Lower leg skin (tissue), 4 donors: Measurements from ENCODE around the gene ABCG5. TPM values are rescaled to one million over a fixed set of nuclear protein-coding genes. Genes with fewer than 3 reads are reported as not detected.

Source experiments
- DNase-seq, 2 donors: peaks; one replicate each; pipeline ENCODE4 v3.0.0-alpha.2; 2019; ENCODE audit warnings: low spot score in 2 of 2
- H3K4me3 ChIP-seq: fragments of 200-600 bp; sonication (generic); 2 replicates; pipeline ENCODE4 v1.5.1; 2017; ENCODE audit warnings: mild to moderate bottlenecking, low read depth; ENCODE audit not compliant: poor library complexity, severe bottlenecking
- POLR2A ChIP-seq, 2 donors: fragments of 450-650 bp; IDR thresholded peaks; one replicate each; pipeline ENCODE4 v1.6.1; 2016 to 2017; ENCODE audit warnings: antibody characterized with exemption in 2 of 2, mild to moderate bottlenecking in 1 of 2, moderate library complexity in 1 of 2
- WGBS, 2 donors: methylation state at CpG; one replicate each; pipeline ENCODE4 v1.1.5; 2018; 5-methylcytosine and 5-hydroxymethylcytosine counted together
- intact Hi-C: fragments of 100-400 bp; cut with DNase I; formaldehyde crosslinking; loops from one replicate; pipeline ENCODE4 v1.15.0; 2023; ENCODE audit warnings: low total_unique reads
- total RNA-seq, 4 donors: library from RNA; depleted of rRNA; stranded (reverse); fragments of >200 nt; gene quantifications; one replicate each; pipeline ENCODE4 v1.1.0, GENCODE V29; 2016
- TF ChIP-seq, protein P1 (sequence below), 3 donors: fragments of 450-650 bp; IDR thresholded peaks; one replicate each; pipeline ENCODE4 v1.5.1; 2016; ENCODE audit warnings: antibody characterized with exemption in 3 of 3, mild to moderate bottlenecking in 3 of 3, moderate library complexity in 2 of 3

ABCG5 gene
- total RNA-seq, 4 donors from 2014 or later: not detected

DNA sequence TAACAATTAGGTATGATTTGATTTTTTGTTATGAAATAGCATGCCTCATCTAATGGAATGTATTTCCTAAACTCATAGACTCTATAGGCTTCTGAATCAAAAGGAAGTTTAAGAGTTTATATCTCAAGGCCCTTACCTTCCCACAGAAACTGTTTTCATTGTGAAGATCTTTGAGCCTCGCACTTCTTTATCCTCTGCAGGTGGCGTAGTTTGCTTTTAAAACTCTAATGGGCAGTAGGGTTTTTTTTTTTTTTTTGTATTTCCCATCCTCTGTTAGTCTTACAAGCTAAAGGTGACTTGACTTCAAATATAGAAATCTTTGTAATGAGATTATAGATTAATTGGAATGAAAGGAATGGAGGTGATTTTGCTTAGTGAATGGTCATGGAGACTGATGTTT is 36.5 kb downstream of the ABCG5 start:
- WGBS, 2 donors: 93 to 97% methylated on average over 2 of the region's 2 CpGs
- TF ChIP-seq, protein P1, sequence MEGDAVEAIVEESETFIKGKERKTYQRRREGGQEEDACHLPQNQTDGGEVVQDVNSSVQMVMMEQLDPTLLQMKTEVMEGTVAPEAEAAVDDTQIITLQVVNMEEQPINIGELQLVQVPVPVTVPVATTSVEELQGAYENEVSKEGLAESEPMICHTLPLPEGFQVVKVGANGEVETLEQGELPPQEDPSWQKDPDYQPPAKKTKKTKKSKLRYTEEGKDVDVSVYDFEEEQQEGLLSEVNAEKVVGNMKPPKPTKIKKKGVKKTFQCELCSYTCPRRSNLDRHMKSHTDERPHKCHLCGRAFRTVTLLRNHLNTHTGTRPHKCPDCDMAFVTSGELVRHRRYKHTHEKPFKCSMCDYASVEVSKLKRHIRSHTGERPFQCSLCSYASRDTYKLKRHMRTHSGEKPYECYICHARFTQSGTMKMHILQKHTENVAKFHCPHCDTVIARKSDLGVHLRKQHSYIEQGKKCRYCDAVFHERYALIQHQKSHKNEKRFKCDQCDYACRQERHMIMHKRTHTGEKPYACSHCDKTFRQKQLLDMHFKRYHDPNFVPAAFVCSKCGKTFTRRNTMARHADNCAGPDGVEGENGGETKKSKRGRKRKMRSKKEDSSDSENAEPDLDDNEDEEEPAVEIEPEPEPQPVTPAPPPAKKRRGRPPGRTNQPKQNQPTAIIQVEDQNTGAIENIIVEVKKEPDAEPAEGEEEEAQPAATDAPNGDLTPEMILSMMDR (IDR thresholded peaks at IDR 0.05): no peak
- TF ChIP-seq POLR2A (IDR thresholded peaks at IDR 0.05): no peak

DNA sequence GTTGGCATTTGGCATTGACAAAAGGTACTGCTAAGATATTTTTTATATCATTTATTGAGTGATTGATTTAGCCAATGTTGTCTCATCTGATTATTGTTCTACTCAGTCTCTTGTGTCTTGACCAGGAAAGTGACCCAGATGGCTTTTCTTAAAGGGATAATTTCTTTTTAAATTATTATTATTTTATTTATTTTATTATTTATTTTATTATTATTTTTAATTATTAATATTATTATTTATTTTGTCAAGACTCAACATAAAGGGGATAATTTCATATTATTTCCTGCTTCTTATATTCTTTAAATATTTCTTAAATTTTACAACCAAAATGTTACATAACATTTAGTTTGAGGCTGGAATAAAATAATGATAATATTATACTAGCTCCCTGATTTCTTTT is 37.7 kb downstream of the ABCG5 start:
- DNase-seq: no peak
- intact Hi-C loops: no loop called here
- no peak overlapping the region for H3K4me3 ChIP-seq
- TF ChIP-seq, protein P1 (IDR thresholded peaks at IDR 0.05): no peak
- TF ChIP-seq POLR2A (IDR thresholded peaks at IDR 0.05): no peak

More for the DNA sequence above, 36.5 kb downstream of the ABCG5 start:
- intact Hi-C loops: no loop called here
- no peak overlapping the region for H3K4me3 ChIP-seq
- no peak for DNase-seq

DNA sequence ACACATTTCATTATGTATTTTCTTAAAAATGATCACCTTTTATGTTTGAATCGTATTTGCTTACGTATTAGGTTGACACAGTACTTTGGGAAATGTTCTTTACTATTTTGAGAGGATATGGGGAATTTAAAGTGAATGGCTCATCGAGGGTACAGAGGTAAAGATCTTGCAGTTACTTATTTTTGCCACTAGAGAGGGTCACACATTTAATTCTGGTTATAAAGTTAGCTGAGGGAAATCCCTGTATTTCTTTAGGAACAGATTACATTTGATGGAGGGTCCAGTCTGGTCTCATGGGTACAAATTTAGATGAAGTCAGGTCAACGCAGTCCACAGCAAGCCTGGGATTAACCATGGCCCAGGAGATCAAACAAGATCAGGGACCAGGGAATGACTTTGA is 40.3 kb downstream of the ABCG5 start:
- TF ChIP-seq, protein P1 (IDR thresholded peaks at IDR 0.05): no peak
- no peak for TF ChIP-seq POLR2A (IDR thresholded peaks at IDR 0.05)
- intact Hi-C loops: no loop called here
- H3K4me3 ChIP-seq: no peak overlapping the region
- no peak for DNase-seq
- WGBS, 2 donors: 80 to 90% methylated on average over 4 of the region's 4 CpGs

DNA sequence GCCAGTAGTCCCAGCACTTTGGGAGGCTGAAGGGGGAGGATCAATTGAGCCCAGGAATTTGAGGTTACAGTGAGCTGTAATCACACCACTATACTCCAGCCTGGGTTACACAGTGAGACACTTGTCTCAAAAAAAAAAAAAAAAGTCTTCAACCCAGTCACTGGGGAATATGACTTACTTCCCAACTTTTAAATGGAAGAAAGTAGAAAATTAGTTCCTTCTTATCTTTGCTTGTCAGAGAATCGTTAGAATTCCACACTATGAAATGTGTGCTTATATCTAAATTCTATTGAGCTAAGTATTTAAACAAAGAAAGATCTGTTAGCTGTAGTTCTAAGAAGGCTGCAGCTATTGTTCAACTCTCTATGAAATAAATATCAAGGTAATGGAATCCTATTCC is 42.4 kb downstream of the ABCG5 start:
- intact Hi-C loops: no loop called here
- WGBS, 2 donors: 79 to 82% methylated on average over 1 of the region's 1 CpG
- H3K4me3 ChIP-seq: no peak overlapping the region
- TF ChIP-seq POLR2A (IDR thresholded peaks at IDR 0.05): no peak
- TF ChIP-seq, protein P1 (IDR thresholded peaks at IDR 0.05): no peak
- DNase-seq: no peak

DNA sequence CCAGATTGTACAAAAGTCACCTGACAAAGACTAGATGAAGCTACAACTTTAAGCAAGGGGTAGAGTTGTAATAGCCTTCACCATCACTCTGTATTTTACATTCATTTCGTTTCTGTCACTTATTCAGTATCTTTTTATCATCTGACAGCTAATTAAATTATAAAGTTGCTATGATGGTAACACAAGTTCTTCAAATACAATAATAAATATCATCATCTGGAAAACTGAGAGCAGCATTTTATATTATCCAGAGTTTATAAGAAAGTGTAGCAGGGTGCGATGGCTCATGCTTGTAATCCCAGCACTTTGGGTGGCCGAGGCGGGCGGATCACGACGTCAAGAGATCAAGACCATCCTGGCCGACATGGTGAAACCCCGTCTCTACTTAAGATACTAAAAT is 43.7 kb downstream of the ABCG5 start:
- no peak for DNase-seq
- TF ChIP-seq, protein P1 (IDR thresholded peaks at IDR 0.05): no peak
- no peak for TF ChIP-seq POLR2A (IDR thresholded peaks at IDR 0.05)
- no peak overlapping the region for H3K4me3 ChIP-seq
- intact Hi-C loops: no loop called here
- 93 to 94% methylated on average over 9 of the region's 9 CpGs for WGBS, 2 donors

DNA sequence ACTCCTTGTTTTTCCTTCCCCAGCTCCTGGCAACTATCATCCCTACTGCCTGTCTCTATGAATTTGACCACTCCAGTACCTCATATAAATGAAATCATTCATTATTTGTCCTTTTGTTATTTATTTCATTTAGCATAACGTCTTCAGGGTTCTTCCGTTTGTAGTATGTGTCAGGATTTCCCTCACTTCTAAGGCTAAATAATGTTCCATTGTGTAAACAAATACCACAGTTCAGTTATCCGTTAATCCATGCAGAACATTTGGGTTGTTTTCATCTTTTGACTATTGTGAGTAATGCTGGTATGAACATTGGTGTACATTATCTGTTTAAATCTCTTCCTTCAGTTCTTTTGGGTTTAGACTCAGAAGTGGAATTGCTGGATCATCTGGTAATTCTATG is 46.0 kb downstream of the ABCG5 start:
- H3K4me3 ChIP-seq: no peak overlapping the region
- intact Hi-C loops: no loop called here
- no peak for TF ChIP-seq POLR2A (IDR thresholded peaks at IDR 0.05)
- TF ChIP-seq, protein P1 (IDR thresholded peaks at IDR 0.05): no peak
- no peak for DNase-seq
- WGBS, 2 donors: 75 to 89% methylated on average over 3 of the region's 3 CpGs
